SK-N-SH (cell line): ENCODE results near the gene MRPS24. TPM values are rescaled to one million over a fixed set of nuclear protein-coding genes. Genes with fewer than 3 reads are reported as not detected.

ENCODE experiments used
- CTCF ChIA-PET: fragments of 300-600, 350-600 bp; formaldehyde crosslinking; extraction: SDS; loops from one replicate; lab custom pipeline; 2021; lab: Yijun Ruan, JAX
- POLR2A ChIA-PET: fragments of 350-600 bp; sonication (Branson Sonifier 250); formaldehyde crosslinking; extraction: SDS; loops from one replicate; lab custom pipeline; 2020; ENCODE audit warnings: antibody characterized with exemption, inconsistent platforms; lab: Yijun Ruan, JAX
- DNase-seq: peaks from one replicate; pipeline ENCODE4 v3.0.0; 2012
- H2AFZ ChIP-seq: fragments of 200-600 bp; sonication (generic); 2 replicates; pipeline ENCODE4 v1.8.1; 2016; ENCODE audit warnings: antibody characterized with exemption, mild to moderate bottlenecking, low read depth
- H3F3A ChIP-seq: fragments of 200-600 bp; sonication (generic); replicated peaks from 2 replicates; pipeline ENCODE3; 2016; ENCODE audit warnings: antibody characterized with exemption, mild to moderate bottlenecking; ENCODE audit not compliant: insufficient read depth
- H3K27ac ChIP-seq, 2 experiments: fragments of 200-500 bp in 1 of 2; fragments of 200-600 bp in 1 of 2; sonication (Bioruptor generic) in 1 of 2; sonication (generic), shearing (Covaris generic) in 1 of 2; 2 replicates each; pipeline versions ENCODE4 v1.5.1 to v1.6.1; 2014 to 2016; ENCODE audit warnings: low read depth in 2 of 2, inconsistent platforms in 1 of 2, low read length in 1 of 2, mild to moderate bottlenecking in 1 of 2, mixed read lengths in 1 of 2
- H3K27me3 ChIP-seq: fragments of 200-600 bp; sonication (generic), shearing (Covaris generic); 2 replicates; pipeline ENCODE4 v1.6.1; 2016; ENCODE audit warnings: mixed run types; ENCODE audit not compliant: insufficient read depth
- H3K36me3 ChIP-seq, 2 experiments: fragments of 200-500 bp in 1 of 2; fragments of 200-600 bp in 1 of 2; sonication (Bioruptor generic) in 1 of 2; sonication (generic) in 1 of 2; replicated peaks in 1 of 2; 2 replicates each; pipeline versions ENCODE3 to v1.5.1; 2014 to 2016; ENCODE audit warnings: low read length in 1 of 2, mild to moderate bottlenecking in 1 of 2; ENCODE audit not compliant: insufficient read depth in 2 of 2, control insufficient read depth in 1 of 2
- H3K4me1 ChIP-seq, 2 experiments: fragments of 200-500 bp in 1 of 2; fragments of 200-600 bp in 1 of 2; sonication (Bioruptor generic) in 1 of 2; sonication (generic), shearing (Covaris generic) in 1 of 2; 2 replicates each; pipeline versions ENCODE4 v1.5.1 to v1.6.1; 2014 to 2016; ENCODE audit warnings: low read depth in 1 of 2, low read length in 1 of 2, mixed run types in 1 of 2; ENCODE audit not compliant: insufficient read depth in 2 of 2, control insufficient read depth in 1 of 2
- H3K4me2 ChIP-seq: fragments of 200-600 bp; sonication (generic), shearing (Covaris generic); 2 replicates; pipeline ENCODE4 v1.6.1; 2017; ENCODE audit warnings: mixed run types
- H3K4me3 ChIP-seq, 2 experiments: fragments of 200-500 bp in 1 of 2; fragments of 200-600 bp in 1 of 2; sonication (Bioruptor generic) in 1 of 2; sonication (generic), shearing (Covaris generic) in 1 of 2; 2 replicates each; pipeline versions ENCODE4 v1.5.1 to v1.8.1; 2014 to 2016; ENCODE audit warnings: low read depth in 2 of 2, inconsistent platforms in 1 of 2, low read length in 1 of 2, mild to moderate bottlenecking in 1 of 2, mixed read lengths in 1 of 2, moderate library complexity in 1 of 2
- H3K79me2 ChIP-seq: fragments of 200-600 bp; sonication (generic); 2 replicates; pipeline ENCODE4 v1.8.1; 2017; ENCODE audit warnings: mild to moderate bottlenecking; ENCODE audit not compliant: insufficient read depth
- H3K9ac ChIP-seq: fragments of 200-600 bp; sonication (generic); 2 replicates; pipeline ENCODE4 v1.6.1; 2017; ENCODE audit warnings: mixed run types
- H3K9me2 ChIP-seq: fragments of 200-600 bp; sonication (generic); 2 replicates; pipeline ENCODE4 v1.6.1; 2017; ENCODE audit warnings: mixed run types
- H3K9me3 ChIP-seq: fragments of 200-600 bp; sonication (generic); 2 replicates; pipeline ENCODE4 v1.6.1; 2017; ENCODE audit warnings: mixed run types, mild to moderate bottlenecking, moderate library complexity
- H4K20me1 ChIP-seq: fragments of 200-600 bp; sonication (generic); 2 replicates; pipeline ENCODE4 v1.6.1; 2017; ENCODE audit warnings: mild to moderate bottlenecking, mixed run types; ENCODE audit not compliant: insufficient read depth
- CHD2 ChIP-seq: fragments of 150-350 bp; IDR thresholded peaks from 2 replicates; pipeline ENCODE4 v1.6.1; 2018; ENCODE audit warnings: low read length; ENCODE audit not compliant: partially characterized antibody
- CTCF ChIP-seq: fragments of 200-600 bp; sonication (generic); IDR thresholded peaks from 2 replicates; pipeline ENCODE4 v1.6.1; 2017; ENCODE audit warnings: antibody characterized with exemption, mild to moderate bottlenecking, moderate library complexity
- EP300 ChIP-seq, 2 experiments: IDR thresholded peaks; 2 replicates each; pipeline versions ENCODE4 v1.4.0 to v1.6.1; 2012; ENCODE audit warnings: borderline replicate concordance in 1 of 2, low read depth in 1 of 2, low read length in 1 of 2
- EZH2phosphoT487 ChIP-seq: fragments of 200-600 bp; sonication (generic); IDR thresholded peaks from 2 replicates; pipeline ENCODE4 v1.6.1; 2017; ENCODE audit warnings: low read depth, mixed run types, mild to moderate bottlenecking, antibody characterized with exemption, moderate library complexity, borderline replicate concordance
- FOXJ3 ChIP-seq: sonication (generic); formaldehyde crosslinking; IDR thresholded peaks from 2 replicates; pipeline ENCODE4 v1.5.1; 2020; ENCODE audit warnings: mild to moderate bottlenecking, missing genetic modification reagents
- GABPA ChIP-seq: IDR thresholded peaks from 2 replicates; pipeline ENCODE4 v1.4.0; 2012; ENCODE audit warnings: low read depth, mild to moderate bottlenecking
- GATA2 ChIP-seq: sonication (generic); formaldehyde crosslinking; IDR thresholded peaks from 2 replicates; pipeline ENCODE4 v1.5.0; 2020; ENCODE audit warnings: mild to moderate bottlenecking, missing genetic modification reagents
- JUND ChIP-seq: IDR thresholded peaks from 2 replicates; pipeline ENCODE4 v1.4.0; 2012
- MAX ChIP-seq: IDR thresholded peaks from 2 replicates; pipeline ENCODE4 v1.4.0; 2012; ENCODE audit warnings: low read depth
- MXI1 ChIP-seq: IDR thresholded peaks from 2 replicates; pipeline ENCODE4 v1.6.1; 2012; ENCODE audit warnings: mild to moderate bottlenecking, low read depth, low read length, improper control_type of control experiment
- NRF1 ChIP-seq: IDR thresholded peaks from 2 replicates; pipeline ENCODE4 v1.6.1; 2012; ENCODE audit warnings: low read depth, mild to moderate bottlenecking, low read length
- PBX3 ChIP-seq: IDR thresholded peaks from 2 replicates; pipeline ENCODE4; 2012
- POLR2AphosphoS5 ChIP-seq: IDR thresholded peaks from 2 replicates; pipeline ENCODE4 v1.6.1; 2012; ENCODE audit warnings: low read depth, low read length
- REST ChIP-seq: IDR thresholded peaks from 2 replicates; pipeline ENCODE4 v1.6.1; 2012; ENCODE audit warnings: mild to moderate bottlenecking, low read depth, low read length, moderate library complexity
- RFX5 ChIP-seq: IDR thresholded peaks from 2 replicates; pipeline ENCODE4 v1.6.1; 2012; ENCODE audit warnings: mild to moderate bottlenecking, improper control_type of control experiment, low read length
- TAF1 ChIP-seq: IDR thresholded peaks from 2 replicates; pipeline ENCODE4 v1.6.1; 2012; ENCODE audit warnings: low read depth, mild to moderate bottlenecking, low read length, moderate library complexity, borderline replicate concordance
- TCF12 ChIP-seq: IDR thresholded peaks from 2 replicates; pipeline ENCODE4 v1.4.0; 2012
- TEAD4 ChIP-seq: IDR thresholded peaks from 2 replicates; pipeline ENCODE4 v1.4.0; 2012; ENCODE audit warnings: mild to moderate bottlenecking, borderline replicate concordance; ENCODE audit not compliant: insufficient read depth
- USF1 ChIP-seq: IDR thresholded peaks from 2 replicates; pipeline ENCODE4 v1.4.0; 2012; ENCODE audit warnings: low read depth, borderline replicate concordance
- whole genome bisulfite sequencing: methylation state at CpG from one replicate; pipeline ENCODE4 v1.1.6; 2017; ENCODE audit warnings: low lambda C conversion rate; 5-methylcytosine and 5-hydroxymethylcytosine counted together
- polyA plus RNA-seq, 3 experiments: library from polyadenylated mRNA; depleted of rRNA; stranded (reverse); fragments of >200 nt; gene quantifications; 2 replicates each; pipeline ENCODE4 v1.2.3, GENCODE V29; 2012

Gene MRPS24
- polyA plus RNA-seq, 1 of the 3 experiments (the other 2 are of a cell fraction) = 234 TPM

GRCh38 chr7:43884617-43885016 lies 15.3 kb upstream of the MRPS24 start:
- no peaks in the 10 kb centered on the region for H3K9me2 ChIP-seq
- ChIA-PET CTCF (interaction anchor here (0.7 to 1.6 kb wide), 4 partner anchors 15 to 136 kb away, joined by 3 to 8 read pairs (median 4); partner anchors contain the start of gene MRPS24), POLR2A (interaction anchor here (0.7 kb wide), 1 partner anchor 42 kb away, joined by 3 read pairs; the partner anchor contains the start of gene UBE2D4)
- 94% methylated on average over 4 of the region's 4 CpGs for WGBS
- DNase-seq = no peak
- TF ChIP-seq JUND (no peak), CHD2 (no peak), USF1 (no peak), FOXJ3 (CRISPR knock-in tag) (no peak), TEAD4 (no peak), EZH2phosphoT487 (no peak), MAX (no peak), MXI1 (no peak), GATA2 (no peak), REST (no peak), GABPA (no peak), NRF1 (no peak), CTCF (no peak), RFX5 (no peak), EP300 (IDR thresholded peaks at IDR 0.05; ENCODE audit: borderline replicate concordance in 1 of 2, low read depth in 1 of 2, low read length in 1 of 2) (no peak), PBX3 (no peak), POLR2AphosphoS5 (no peak), TCF12 (no peak), TAF1 (no peak)
- peaks cover 11% of the 10 kb centered on the region for H4K20me1 ChIP-seq
- peaks cover 3 to 5% of the 10 kb centered on the region in 2 experiments; a peak in 2 of 4 replicates for H3K4me1 ChIP-seq
- no peak overlapping the region for H3K9ac ChIP-seq
- peaks cover 38% of the 10 kb centered on the region for H3K79me2 ChIP-seq
- H3K4me3 ChIP-seq = no peak overlapping the region
- H3K9me3 ChIP-seq = no peaks in the 10 kb centered on the region
- peaks cover 8% of the 10 kb centered on the region for H3F3A ChIP-seq
- no peaks in the 10 kb centered on the region for H3K27me3 ChIP-seq
- H2AFZ ChIP-seq = no peak overlapping the region
- no peak overlapping the region for H3K4me2 ChIP-seq
- no peak overlapping the region for H3K27ac ChIP-seq
- H3K36me3 ChIP-seq = peaks cover 37 to 39% of the 10 kb centered on the region in 2 experiments
